Bone marrow (tissue), 2 donors: ENCODE data around the gene RASGRF1.

Experiments
- DNase-seq, 2 donors: peaks; one replicate each; lab custom pipeline; 2025; lab: John Stamatoyannopoulos, UW

Gene RASGRF1

GRCh38 chr15:79066391-79067071, 24.0 kb downstream of the RASGRF1 start:
- no peak for DNase-seq

- no peak for DNase-seq
These were observed 24.7 kb downstream of the RASGRF1 start for GRCh38 chr15:79065706-79066376.

- no peak for DNase-seq
These were observed 25.2 kb downstream of the RASGRF1 start for GRCh38 chr15:79065361-79065705.

DNA sequence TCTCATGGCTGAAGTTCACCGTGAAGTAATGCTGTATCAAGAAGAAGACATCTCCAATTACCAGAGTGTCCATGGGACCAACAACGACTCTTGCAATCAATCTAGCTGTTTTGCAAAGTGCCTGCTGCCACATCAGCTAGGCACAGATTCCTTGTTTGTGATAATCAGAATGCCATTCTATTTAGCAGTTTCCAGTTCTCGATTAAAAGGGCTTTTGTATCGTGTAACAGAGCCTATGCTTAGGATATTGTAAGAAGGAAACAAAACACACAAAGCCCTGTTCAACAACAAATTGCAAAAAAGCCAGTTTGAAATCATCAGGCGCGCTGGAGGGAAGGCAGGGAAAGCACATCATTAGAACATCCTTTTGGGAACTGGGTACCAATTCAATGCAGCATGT, 26.1 kb downstream of the RASGRF1 start:
- no peak for DNase-seq

GRCh38 chr15:79060175-79060574, 30.4 kb downstream of the RASGRF1 start:
- DNase-seq: no peak

GRCh38 chr15:79059081-79059572, 31.5 kb downstream of the RASGRF1 start:
- no peak for DNase-seq

- no peak for DNase-seq
These were observed 32.2 kb downstream of the RASGRF1 start for GRCh38 chr15:79058260-79058850.

GRCh38 chr15:79057050-79057449, 33.5 kb downstream of the RASGRF1 start:
- DNase-seq: no peak

- DNase-seq: no peak
These were observed 36.2 kb downstream of the RASGRF1 start for GRCh38 chr15:79054350-79054749.

DNA sequence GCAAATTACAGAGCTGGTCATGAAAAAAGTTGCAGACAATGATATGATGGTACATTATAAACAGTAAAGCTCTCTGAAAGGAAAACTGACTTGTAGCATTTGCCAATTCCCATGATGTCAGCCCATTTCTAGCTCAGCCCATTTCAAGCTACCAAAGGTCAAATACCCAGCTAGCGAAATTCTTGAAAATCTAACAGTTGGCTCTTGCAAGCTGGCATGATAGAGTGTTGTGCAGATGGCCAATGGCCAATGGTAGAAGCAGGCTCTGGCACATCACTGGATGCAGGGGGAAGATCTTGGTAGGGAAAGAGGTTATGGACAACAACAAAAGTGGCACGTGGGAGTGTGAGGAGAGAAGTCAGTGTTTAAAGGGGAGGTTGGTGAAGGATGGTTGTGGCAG, 36.7 kb downstream of the RASGRF1 start:
- no peak for DNase-seq

DNA sequence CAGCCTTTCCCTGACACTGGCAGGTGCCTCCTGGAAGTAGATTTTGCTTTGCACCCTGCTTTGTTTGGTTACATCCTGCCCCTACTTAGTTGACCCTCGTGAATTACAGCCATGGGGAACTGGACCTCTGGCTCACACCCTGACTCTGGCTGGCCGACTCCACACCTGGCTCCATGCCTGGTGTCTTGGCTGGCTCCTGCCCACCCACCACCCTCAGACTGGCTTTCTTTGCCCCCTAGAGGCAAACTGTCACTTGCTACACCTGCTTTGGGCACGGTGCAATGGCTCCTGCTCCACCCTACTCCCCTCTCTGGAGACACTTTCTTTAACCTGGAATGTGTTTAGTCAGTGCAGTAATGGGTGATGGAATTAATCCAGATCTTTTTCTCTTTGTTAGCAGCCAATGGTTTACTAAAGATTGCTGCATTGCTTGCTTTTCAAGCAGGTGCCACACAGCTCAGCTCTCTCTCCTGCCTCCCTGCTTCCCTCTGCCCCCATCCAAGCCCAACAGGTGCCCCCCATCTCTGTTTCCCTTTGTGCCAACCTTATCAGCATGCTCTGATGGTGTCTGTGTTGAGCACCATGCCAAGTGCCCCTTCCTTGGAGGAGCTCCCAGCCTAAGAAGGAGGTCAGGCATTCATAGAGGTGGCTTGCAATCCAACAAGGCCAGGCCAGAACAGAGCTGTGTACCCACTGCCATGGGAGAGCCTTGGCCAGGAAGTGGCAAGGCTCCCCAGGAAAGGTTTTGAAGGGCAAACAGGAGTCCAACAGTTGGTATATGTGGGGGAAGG, 38.4 kb downstream of the RASGRF1 start:
- no peak for DNase-seq

DNA sequence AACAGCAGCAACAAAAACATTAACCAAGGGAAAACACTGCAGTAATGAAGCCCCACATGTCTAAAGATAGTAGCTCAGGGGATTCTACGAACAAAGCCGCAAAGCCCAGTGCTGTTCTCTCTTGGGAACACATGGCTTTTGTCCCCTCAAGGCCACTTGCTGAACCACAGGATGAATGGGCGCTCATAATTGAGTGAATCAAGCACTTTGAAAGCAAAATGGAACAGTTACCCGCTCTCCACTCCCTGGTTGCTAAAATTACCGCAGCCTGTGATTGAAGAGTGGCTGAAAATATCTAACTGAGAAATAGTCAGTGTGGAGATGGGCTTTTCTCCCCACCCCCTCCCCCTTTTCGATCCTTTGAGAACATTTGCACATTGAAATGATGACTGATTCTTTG, 39.6 kb downstream of the RASGRF1 start:
- no peak for DNase-seq

GRCh38 chr15:79050341-79050740, 40.2 kb downstream of the RASGRF1 start:
- no peak for DNase-seq

- no peak for DNase-seq
These were observed 41.2 kb downstream of the RASGRF1 start for GRCh38 chr15:79049416-79049815.

GRCh38 chr15:79047676-79048439, 42.7 kb downstream of the RASGRF1 start:
- no peak for DNase-seq

DNA sequence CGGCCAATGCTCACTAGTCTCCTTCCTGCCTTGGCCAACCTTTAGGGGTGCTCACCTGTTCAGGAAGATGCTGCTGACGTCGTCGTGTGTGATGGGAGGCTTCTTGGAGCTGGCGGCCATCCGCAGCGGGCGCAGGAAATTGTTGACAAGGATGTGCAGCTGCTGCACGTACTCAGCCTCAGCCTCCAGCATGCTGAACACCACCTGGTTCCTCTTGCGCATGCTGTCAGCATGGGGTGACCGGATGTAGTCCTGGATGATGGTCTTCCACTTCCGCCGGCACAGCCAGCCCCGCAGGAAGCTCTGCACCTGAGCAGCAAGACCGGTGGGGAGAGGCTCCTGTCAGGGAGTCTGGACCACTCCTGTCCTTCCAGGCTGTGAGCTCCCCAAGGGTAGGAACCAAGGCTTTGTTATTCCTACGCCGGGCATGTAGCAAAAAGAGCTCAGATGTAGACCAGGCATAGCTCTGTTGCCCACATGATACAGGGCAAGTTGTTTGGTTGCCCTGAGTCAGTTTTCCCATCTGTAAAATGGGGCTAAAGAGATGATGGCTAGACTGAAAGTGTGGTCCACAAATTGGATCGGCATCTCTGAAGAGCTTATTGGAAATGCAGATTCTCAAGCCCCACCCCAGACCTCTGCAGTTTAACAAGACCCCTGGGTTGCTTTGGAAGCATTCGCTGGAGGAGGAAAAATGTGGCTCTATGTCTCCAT, 43.7 kb downstream of the RASGRF1 start:
- no peak for DNase-seq

- DNase-seq: no peak
These were observed 45.5 kb downstream of the RASGRF1 start for GRCh38 chr15:79045041-79045440.

DNA sequence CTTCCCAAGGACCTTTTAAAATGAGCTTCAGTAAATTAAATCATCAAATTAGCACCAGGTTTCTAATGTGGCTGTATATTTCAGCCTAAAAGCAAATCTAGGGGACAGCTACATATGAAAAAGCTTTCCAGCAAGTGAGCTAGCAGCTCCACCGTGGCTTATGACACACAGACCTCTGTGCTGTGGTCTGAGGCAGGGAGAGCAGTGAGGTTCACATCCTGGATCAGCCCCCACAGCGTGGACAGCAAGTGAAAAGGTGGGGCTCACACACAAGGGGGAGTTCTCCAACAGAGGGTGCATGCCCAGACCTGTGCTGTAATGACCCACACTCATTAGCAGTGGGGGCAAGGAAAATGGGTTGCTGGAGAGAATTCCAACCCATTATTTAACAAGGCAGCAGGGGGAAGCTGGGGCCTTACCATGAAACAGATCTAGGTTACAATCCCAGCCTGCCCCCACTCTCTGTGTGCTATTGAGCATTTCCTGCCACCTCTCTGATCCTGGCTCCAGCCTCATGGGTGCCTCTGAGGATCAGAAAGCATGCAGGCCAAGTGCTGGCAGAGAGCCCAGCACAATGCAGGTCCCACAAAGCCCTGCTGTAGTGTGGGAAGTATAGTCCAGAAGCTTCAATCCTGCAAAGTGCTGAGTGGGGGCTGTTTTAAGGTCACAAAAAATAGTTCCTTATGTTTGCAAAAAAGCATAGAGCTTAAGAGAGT, 48.2 kb downstream of the RASGRF1 start:
- no peak for DNase-seq

DNA sequence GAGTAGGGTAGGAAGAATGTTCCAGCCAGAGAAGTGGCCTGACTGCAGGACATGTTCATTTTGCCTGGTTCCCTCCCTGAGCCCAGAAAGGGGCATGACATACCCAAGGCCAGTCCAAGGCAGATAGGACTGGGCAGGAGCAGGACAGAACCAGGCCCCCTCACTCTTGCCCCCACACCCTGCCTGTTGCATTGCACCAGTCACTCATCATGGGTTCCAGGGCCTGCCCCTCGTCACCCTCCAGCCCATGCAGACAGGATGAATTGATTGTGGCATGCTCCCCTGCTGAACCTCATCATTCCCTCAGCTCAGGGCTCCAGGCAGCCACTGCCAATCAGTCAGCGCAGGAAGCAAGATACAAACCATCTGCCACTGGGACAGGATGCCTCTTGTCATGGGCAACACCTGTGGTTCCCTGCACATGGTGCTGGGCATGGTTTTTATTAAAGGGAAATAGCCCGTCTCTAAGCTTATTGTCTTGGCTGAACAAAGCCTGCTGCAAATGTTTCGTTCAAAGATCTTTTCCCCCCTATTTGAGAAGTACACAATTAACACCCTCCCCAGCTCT, 48.9 kb downstream of the RASGRF1 start:
- DNase-seq: no peak

- no peak for DNase-seq
These were observed 52.7 kb downstream of the RASGRF1 start for GRCh38 chr15:79037848-79038247.
